Effector memory CD8-positive, alpha-beta T cell (primary cell): ENCODE results near the gene PLA2G2C.
"Not testable (repeated sequence)": the region's sequence is repeated elsewhere in the genome, so short reads cannot be mapped to it uniquely, and the experiment has no call there.

ENCODE experiments used
- ATAC-seq: fragments of 150-1000 bp; cut with Tn5 transposase; replicated peaks from 2 replicates; pipeline ENCODE4 v1.10.0; 2021; ENCODE audit warnings: mild to moderate bottlenecking, moderate library complexity
- DNase-seq, 3 experiments: peaks; one replicate each; pipeline ENCODE4 v3.0.0; 2021
- H3K27ac Mint-ChIP-seq, 2 donors: one replicate each; pipeline ENCODE4 v1.8.0; 2022; ENCODE audit warnings: mild to moderate bottlenecking in 2 of 2, mixed read lengths in 2 of 2, moderate library complexity in 2 of 2
- H3K27me3 Mint-ChIP-seq, 2 donors: one replicate each; pipeline ENCODE4 v1.8.0; 2022; ENCODE audit warnings: mixed read lengths in 2 of 2
- H3K36me3 Mint-ChIP-seq: one replicate; pipeline ENCODE4 v1.8.0; 2022; ENCODE audit warnings: mild to moderate bottlenecking, moderate library complexity, mixed read lengths; ENCODE audit not compliant: insufficient read depth
- H3K4me1 Mint-ChIP-seq, 2 donors: one replicate each; pipeline ENCODE4 v1.8.0; 2022; ENCODE audit warnings: low read depth in 2 of 2, mixed read lengths in 2 of 2
- H3K4me3 Mint-ChIP-seq, 2 donors: one replicate each; pipeline ENCODE4 v1.8.0; 2022; ENCODE audit warnings: mild to moderate bottlenecking in 2 of 2, mixed read lengths in 2 of 2, moderate library complexity in 2 of 2
- H3K9me3 Mint-ChIP-seq, 2 donors: one replicate each; pipeline ENCODE4 v1.8.0; 2022; ENCODE audit warnings: mixed read lengths in 2 of 2

PLA2G2C gene

DNA sequence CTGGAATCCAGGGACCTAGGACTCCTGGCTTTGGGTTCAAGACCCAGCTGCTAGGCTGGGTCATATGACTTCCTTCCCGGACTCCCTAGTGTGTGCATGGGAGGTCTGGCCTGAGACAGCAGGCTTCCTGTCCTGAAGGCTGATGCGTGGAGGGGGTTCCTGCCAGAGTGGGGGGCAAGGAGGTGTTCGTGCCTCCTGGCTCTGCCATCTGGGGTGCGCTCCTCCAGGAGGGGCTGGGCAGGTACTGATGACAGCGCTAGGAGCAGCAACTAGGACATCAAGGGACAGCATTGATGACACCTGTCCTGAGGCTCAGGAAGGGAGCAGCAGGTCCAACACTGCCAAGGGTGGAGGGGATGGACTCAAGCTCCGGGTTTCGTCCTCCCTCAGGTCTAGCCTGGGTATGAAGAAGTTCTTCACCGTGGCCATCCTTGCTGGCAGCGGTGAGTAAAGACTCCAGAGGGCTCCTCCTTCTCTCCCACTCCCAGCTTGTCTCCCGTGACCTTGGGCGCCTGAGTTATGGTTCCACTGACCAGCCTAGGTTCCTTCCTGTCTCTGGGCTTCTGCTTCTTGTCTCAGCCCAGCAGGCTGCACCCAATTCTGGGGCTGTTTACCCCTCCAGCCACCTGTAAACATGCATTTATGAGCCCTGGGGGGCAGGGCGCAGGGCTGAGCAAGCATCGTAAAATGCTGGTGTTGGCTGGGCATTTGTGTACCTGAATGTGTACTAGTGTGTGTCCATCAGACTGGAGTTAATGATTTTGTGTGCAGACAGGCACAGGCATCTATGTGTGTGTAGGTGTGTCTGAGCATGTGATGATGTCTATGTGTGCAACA is 46.3 kb downstream of the PLA2G2C start:
- Mint-ChIP-seq H3K9me3 (no peaks in the 10 kb centered on the region), H3K27ac (no peak overlapping the region), H3K36me3 (no peaks in the 10 kb centered on the region), H3K4me1 (no peaks in the 10 kb centered on the region), H3K27me3 (peaks cover 6 to 44% of the 10 kb centered on the region in 2 donors), H3K4me3 (no peak overlapping the region)
- ATAC-seq = no peak
- no peak for DNase-seq

GRCh38 chr1:20138961-20139550 is 47.3 kb downstream of the PLA2G2C start, which contains the start of gene PLA2G2F:
PLA2G2F (plus strand) TSS chr1:20139323; CDS start chr1:20139428, 105 bp downstream.
- Mint-ChIP-seq H3K36me3 (no peaks in the 10 kb centered on the region), H3K4me1 (no peaks in the 10 kb centered on the region), H3K9me3 (no peaks in the 10 kb centered on the region), H3K27me3 (peaks cover 10 to 44% of the 10 kb centered on the region in 2 donors), H3K27ac (no peak within 1 kb of the TSS), H3K4me3 (no peak within 1 kb of the TSS)
- ATAC-seq (no peak), DNase-seq (no peak)

DNA sequence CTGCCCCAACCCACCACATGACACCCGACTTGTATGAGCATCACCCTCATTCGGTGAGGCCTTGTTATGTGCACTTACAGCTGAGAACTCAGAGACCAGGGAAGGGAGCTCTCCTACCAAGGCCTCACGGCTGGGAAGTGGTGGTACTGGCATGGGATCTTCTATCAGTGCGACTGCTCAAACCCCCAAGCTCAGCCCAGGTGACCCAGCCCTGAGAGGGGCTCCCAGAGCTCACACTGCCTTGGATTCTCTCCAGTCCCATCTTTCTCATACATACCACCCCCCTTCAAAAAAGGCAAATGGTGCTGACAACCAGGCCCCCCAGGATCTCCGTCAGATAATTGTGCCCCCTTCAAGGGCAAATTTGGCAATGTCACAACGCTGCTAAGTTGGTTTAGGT is 48.0 kb downstream of the PLA2G2C start:
- H3K9me3 Mint-ChIP-seq = no peaks in the 10 kb centered on the region
- no peaks in the 10 kb centered on the region for H3K4me1 Mint-ChIP-seq
- H3K36me3 Mint-ChIP-seq = no peaks in the 10 kb centered on the region
- DNase-seq = no peak
- H3K27me3 Mint-ChIP-seq = peaks cover 14 to 44% of the 10 kb centered on the region in 2 donors
- no peak for ATAC-seq
- H3K4me3 Mint-ChIP-seq = no peak overlapping the region
- no peak overlapping the region for H3K27ac Mint-ChIP-seq

- no peaks in the 10 kb centered on the region for H3K36me3 Mint-ChIP-seq
Observed at GRCh38 chr1:20137604-20138003, 48.7 kb downstream of the PLA2G2C start.

GRCh38 chr1:20137055-20137454 is 49.3 kb downstream of the PLA2G2C start:
- H3K4me1 Mint-ChIP-seq = peaks cover 0 to 2% of the 10 kb centered on the region in 2 donors
- DNase-seq (no peak), ATAC-seq (no peak)
- no peaks in the 10 kb centered on the region for H3K36me3 Mint-ChIP-seq
- no peaks in the 10 kb centered on the region for H3K9me3 Mint-ChIP-seq
- no peak overlapping the region for H3K27ac Mint-ChIP-seq
- peaks cover 18 to 43% of the 10 kb centered on the region in 2 donors for H3K27me3 Mint-ChIP-seq
- H3K4me3 Mint-ChIP-seq = no peak overlapping the region

More at GRCh38 chr1:20137604-20138003, 48.7 kb downstream of the PLA2G2C start:
- peaks cover 14 to 43% of the 10 kb centered on the region in 2 donors for H3K27me3 Mint-ChIP-seq
- ATAC-seq = no peak
- no peak for DNase-seq
- no peak overlapping the region for H3K27ac Mint-ChIP-seq
- H3K4me3 Mint-ChIP-seq = no peak overlapping the region
- H3K9me3 Mint-ChIP-seq = no peaks in the 10 kb centered on the region
- no peaks in the 10 kb centered on the region for H3K4me1 Mint-ChIP-seq

DNA sequence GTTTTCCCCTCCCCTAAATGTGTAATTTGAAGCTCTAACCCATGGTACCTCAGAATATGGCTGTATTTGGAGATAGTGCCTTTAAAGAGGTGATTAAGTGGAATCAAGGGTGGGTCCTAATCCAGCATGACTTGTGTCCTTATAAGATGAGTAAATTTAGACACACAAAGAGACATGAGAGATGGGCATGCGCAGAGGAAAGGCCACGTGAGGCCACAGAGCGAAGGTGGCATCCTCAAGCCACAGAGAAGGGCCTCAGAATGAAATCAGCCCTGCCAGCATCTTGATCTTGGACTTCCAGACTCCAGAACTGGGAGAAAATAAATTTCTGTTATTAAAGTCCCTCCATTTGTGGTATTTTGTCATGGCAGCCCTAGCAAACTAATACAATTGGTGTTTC is 50.1 kb downstream of the PLA2G2C start:
- Mint-ChIP-seq H3K4me3 (no peak overlapping the region), H3K9me3 (no peaks in the 10 kb centered on the region), H3K27ac (no peak overlapping the region), H3K4me1 (peaks cover 0 to 3% of the 10 kb centered on the region in 2 donors), H3K36me3 (no peaks in the 10 kb centered on the region), H3K27me3 (peaks cover 17 to 44% of the 10 kb centered on the region in 2 donors)
- DNase-seq = no peak
- ATAC-seq = no peak

DNA sequence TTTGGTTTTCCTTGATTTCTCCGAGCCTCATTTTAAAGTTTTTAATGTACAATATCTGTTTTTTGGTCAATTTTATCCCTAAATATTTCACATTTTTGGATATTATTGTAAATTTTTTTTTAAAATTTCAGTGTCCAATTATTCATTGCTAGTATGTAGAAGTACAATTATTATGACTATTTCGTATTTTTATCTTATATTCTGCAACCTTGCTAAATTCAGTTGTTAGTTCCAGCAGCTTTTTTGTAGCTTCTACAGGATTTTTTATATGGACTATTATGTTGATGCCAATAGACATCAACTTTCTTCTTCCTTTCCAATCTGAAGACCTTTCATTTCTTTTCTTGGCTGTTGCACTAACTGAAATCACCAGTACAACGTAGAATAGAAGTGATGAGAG is 51.3 kb downstream of the PLA2G2C start:
- Mint-ChIP-seq H3K27ac (no peak overlapping the region), H3K27me3 (peaks cover 13 to 34% of the 10 kb centered on the region in 2 donors), H3K4me3 (no peak overlapping the region), H3K9me3 (no peaks in the 10 kb centered on the region), H3K4me1 (peaks cover 0 to 3% of the 10 kb centered on the region in 2 donors), H3K36me3 (no peaks in the 10 kb centered on the region)
- ATAC-seq (no peak), DNase-seq (no peak)

GRCh38 chr1:20130518-20130917 is 55.8 kb downstream of the PLA2G2C start:
- not testable (repeated sequence) for DNase-seq, H3K27ac Mint-ChIP-seq, H3K4me1 Mint-ChIP-seq, H3K4me3 Mint-ChIP-seq, H3K36me3 Mint-ChIP-seq, ATAC-seq, H3K9me3 Mint-ChIP-seq
- H3K27me3 Mint-ChIP-seq = peaks cover 13 to 29% of the 10 kb centered on the region in 2 donors

GRCh38 chr1:20126806-20127440 is 59.4 kb downstream of the PLA2G2C start:
- ATAC-seq = no peak
- Mint-ChIP-seq H3K36me3 (no peaks in the 10 kb centered on the region), H3K9me3 (no peaks in the 10 kb centered on the region), H3K27me3 (peaks cover 16 to 47% of the 10 kb centered on the region in 2 donors), H3K27ac (no peak overlapping the region), H3K4me1 (peaks cover 0 to 2% of the 10 kb centered on the region in 2 donors), H3K4me3 (no peak overlapping the region)
- no peak for DNase-seq

- peaks cover 22 to 47% of the 10 kb centered on the region in 2 donors for H3K27me3 Mint-ChIP-seq
- DNase-seq (no peak), ATAC-seq (no peak)
- H3K9me3 Mint-ChIP-seq = no peaks in the 10 kb centered on the region
- peaks cover 0 to 2% of the 10 kb centered on the region in 2 donors for H3K4me1 Mint-ChIP-seq
- H3K4me3 Mint-ChIP-seq = no peak overlapping the region
- H3K36me3 Mint-ChIP-seq = no peaks in the 10 kb centered on the region
- H3K27ac Mint-ChIP-seq = no peak overlapping the region
Observed at GRCh38 chr1:20126041-20126805, 60.1 kb downstream of the PLA2G2C start.

DNA sequence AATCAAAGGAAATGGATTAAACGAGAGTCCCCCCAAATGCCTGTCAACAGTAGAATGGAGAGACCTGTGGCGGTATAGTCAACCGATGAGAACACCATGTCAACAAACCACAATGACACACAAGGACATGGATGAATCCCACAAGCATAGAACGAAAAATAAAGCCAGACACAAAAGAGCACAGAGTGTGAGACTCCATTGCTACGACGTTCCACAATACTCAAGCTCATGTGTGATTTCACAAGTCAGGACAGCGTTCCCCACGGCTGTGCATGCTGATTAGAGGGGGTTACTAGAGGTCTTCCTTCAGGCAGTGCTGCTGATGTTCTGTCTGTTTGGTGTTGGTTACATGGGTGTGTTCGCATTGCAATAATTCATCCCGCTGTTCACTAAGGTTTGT is 61.2 kb downstream of the PLA2G2C start:
- peaks cover 0 to 2% of the 10 kb centered on the region in 2 donors for H3K4me1 Mint-ChIP-seq
- DNase-seq = no peak
- H3K4me3 Mint-ChIP-seq = no peak overlapping the region
- H3K27ac Mint-ChIP-seq = no peak overlapping the region
- no peak for ATAC-seq
- H3K36me3 Mint-ChIP-seq = no peaks in the 10 kb centered on the region
- no peaks in the 10 kb centered on the region for H3K9me3 Mint-ChIP-seq
- H3K27me3 Mint-ChIP-seq = peaks cover 30 to 57% of the 10 kb centered on the region in 2 donors

- Mint-ChIP-seq H3K27ac (no peak overlapping the region), H3K4me1 (peaks cover 0 to 2% of the 10 kb centered on the region in 2 donors), H3K36me3 (no peaks in the 10 kb centered on the region), H3K27me3 (peaks cover 35 to 63% of the 10 kb centered on the region in 2 donors), H3K4me3 (no peak overlapping the region), H3K9me3 (no peaks in the 10 kb centered on the region)
- no peak for DNase-seq
- ATAC-seq = no peak
Observed at GRCh38 chr1:20124456-20125057, 61.8 kb downstream of the PLA2G2C start.
